ENCODE results near the gene CDH4.
"Not testable (repeated sequence)": the region's sequence is repeated elsewhere in the genome, so short reads cannot be mapped to it uniquely, and the experiment has no call there.

The CDH4 gene

DNA sequence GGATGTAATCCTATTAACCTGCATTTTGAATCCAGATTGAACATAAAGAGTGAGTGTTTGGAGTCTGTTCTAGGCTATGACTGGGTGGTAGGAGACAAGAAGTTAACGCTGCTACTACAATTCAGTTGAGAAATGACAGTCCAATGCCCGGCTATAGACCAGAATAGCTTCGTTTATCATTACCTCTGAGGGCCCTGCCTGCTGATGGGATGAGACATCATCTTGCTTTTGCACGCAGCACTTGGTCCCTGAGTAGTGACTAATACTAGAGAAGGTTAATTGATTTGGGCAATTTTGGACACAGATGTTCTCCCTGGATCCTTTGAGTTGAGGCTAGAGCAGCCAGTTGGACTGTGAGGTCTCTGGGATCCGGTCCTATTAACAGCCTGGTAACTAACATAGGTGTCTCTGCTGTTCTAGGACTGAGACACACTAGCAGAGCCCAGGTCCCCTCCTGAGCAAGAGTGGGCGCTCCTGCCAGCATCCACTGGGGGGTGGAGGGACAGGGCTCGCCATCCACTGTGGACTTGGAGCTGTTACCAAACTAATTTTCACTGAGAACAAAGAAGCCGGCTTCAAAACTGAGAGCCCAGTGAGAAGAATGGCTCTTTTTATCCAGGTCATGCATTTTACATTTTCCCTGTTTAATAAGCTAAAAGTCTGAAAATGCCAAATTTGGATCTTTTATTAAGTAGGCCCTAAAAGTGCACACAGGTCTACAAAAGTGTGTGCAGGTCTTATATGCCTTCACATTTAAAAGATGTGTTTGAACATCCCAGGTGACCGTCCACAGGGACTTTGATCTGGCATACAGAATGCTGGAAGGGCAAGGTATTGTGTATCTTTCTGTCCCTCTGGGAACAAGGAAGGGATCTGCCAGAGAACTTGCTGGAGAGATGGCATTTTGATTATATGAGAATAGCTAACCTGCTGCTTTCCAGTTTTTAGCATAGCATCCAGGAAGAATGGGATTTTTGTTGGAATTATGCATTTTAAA, 212.5 kb downstream of the CDH4 start:
- no peak for DNase-seq

DNA sequence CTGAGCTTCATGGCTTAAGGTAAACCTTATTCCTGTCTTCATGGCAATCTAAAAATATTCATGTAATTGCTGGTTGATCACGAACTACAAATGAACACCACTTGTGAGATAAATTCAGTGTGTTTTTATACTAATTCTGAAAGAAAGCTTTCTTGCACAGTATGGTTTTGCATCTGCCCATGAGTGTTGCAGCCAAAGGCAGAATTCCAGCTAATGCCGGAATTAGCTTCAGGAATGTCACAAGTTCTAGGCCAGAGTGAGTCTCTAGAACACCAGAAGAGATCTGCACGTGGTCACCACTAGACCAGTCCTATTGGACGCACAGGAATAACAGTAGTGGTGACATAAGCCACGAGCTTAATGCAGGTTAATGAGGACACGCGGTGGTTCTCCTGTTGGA, 223.7 kb downstream of the CDH4 start:
- no peak for DNase-seq

DNA sequence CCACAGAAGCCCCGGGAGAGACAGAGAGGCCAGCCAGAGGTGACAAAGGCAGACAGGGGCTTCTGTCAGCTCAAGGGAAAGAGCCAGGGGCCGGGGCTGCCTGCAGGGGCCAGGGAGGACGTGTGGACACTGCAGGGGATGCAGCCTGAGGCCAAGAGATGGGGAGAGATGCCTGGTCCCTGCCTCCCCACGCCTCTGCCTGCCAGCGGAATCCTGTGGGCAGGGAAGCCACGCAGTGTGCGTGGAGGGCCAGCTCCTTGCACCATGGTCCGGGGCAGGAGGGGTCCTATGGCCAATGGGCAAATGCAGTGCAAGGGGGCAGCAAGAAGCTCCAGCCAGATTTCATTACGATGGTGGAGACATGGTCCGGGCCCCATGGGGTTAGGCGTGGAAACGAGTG, 224.9 kb downstream of the CDH4 start:
- DNase-seq = no peak

DNA sequence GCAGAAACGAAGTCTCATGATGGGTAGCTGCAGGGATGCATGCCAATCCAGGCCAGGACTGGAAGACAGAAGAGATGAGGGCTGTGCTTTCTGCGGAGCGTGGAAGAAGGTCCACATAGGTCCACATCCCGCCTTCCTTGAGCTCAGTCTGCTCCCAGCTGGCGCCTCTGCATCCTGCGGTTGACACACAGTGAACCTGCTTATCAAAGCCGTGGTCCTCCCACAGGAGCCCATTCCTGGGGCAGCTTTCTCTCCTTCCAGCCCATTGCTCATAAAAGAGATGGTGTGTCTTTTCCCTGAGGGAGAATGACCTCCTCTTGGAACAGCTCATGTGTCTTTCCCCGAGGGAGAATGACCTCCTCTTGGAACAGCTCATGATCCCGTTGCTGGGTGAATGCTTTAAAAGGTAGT, 225.4 kb downstream of the CDH4 start:
- no peak for DNase-seq

DNA sequence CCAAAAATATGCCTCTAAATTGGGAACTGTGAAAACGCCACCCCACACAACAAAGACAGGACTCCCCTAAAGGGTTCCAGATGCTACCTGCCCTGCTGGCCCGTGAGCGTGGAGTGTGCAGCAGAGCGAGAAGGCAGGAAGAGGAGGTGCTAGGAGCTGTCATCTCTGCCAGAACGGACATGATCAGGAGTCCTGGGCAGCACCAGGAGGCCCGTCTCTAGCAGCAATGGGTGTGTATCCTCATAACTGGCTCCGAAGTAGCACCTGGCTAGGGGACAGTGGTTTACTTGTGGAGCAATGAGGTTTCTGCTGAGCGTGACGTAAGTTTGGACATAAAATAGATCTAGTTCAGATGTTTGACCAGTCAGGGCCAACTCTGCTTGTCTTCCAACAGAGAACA, 226.0 kb downstream of the CDH4 start:
- peak; percentile 60 for DNase-seq

DNA sequence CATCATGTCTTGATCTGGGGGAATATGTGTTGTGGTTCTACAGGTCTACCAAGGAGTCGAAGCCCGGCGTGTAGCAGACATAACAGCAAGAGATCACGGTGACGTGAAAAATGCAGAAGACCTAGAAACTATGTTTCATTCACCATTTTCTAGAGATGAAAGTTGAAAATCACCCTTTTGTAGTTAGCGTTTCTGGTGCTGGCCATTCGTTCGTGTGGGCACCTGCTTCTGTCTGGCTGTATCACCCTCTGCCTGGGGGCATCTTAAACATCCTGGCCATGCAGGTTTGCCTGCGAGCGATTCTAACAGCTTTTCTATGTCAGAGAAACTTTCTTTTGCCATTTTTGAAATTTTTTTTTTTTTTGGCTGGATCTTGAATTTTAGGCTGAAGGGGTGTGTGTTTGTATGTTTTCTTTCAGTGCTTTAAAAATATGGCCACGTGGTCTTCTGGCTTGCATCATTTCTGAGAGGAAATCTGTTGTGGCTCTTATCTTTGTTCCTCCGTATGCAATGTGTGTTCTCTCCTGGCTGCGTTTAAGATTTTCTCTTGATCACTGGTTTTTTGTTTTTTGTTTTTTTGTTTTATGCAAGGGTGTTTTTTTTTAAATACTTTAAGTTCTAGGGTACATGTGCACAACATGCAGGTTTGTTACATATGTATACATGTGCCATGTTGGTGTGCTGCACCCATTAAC, 226.7 kb downstream of the CDH4 start:
- DNase-seq = no peak

DNA sequence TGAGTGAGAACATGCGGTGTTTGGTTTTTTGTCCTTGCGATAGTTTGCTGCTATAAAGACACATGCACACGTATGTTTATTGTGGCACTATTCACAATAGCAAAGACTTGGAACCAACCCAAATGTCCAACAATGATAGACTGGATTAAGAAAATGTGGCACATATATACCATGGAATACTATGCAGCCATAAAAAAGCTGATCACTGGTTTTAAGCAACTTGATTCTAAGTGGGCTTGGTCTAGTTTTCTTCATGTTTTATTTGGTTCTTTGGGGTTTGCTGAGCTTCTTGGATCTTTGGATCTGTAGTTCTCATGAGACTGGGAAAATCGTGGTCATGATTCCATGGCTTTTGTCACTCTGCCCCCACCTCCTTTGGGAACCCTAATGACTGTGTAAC, 227.4 kb downstream of the CDH4 start:
- not testable (repeated sequence) for DNase-seq

DNA sequence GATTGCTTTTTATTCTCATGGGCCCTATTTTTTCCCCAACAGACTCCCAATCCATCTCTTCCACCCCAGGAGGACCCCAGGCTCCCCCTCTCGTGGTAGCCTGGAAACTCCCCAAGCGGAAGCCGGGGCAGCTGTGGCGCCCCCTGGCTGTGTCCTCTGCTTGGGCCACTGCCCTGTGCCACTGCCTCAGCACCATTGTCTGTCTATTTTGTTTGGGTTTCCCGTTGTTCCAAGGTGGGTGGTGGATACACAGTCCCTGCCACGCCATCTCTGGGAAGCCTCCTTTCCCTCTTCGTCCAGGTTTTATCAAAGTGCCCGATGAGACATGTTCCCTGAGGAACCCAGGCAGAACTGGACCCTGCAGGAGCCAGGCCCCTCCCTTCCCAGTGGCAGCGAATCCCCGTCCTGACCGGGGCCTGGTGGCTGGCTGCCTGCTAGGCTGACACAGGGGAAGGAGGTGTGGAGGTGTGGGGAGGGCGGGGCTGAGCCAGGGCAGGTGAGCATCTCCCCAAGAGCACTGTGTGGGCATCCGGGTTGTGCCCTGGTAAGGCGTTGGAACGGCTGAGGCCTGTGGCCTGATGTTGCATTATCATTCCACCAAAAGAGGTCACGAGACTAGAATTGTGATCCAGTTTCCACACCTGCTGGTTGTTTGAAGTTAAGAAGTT, 228.2 kb downstream of the CDH4 start:
- peak; percentile 61 for DNase-seq

DNA sequence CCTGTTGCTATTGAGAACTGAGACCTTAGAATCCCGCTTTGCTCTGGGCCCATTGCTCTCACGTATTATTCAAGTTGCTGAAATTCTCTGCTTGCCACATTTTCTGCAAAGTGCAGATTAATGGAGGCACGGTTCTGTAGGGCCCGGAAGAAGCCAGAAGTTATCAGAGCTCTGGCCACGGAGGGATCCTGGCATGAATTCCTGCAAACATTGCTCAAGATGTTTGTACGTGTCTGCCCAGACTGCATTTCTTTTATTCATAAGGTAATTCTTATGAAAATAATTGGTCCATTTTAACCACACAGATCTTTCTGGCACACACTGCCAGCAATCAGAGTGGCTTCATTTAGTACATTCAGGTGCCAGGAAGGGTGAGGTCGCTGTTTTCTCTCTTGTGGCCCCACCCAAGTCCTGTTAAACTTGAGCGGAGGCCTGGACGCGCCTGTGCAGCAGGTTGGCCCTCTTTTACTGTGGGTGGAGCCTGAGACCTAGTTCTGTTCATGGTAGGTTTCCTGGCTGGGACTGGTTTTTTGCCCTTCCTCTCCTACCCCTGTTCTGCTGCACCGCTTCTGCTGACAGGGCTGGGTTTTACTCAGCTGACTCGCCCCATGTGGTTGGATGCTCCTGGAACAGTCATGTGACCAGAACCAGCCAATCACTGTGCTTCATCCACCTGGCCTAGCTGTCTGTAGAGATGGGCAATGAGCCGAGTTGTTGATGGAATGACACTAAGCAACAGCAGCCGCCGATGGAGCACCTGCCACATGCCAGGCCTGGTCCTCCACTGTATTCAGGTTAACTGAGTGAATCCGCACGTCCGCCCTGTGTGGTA, 230.2 kb downstream of the CDH4 start:
- DNase-seq = peak; percentile 89

DNA sequence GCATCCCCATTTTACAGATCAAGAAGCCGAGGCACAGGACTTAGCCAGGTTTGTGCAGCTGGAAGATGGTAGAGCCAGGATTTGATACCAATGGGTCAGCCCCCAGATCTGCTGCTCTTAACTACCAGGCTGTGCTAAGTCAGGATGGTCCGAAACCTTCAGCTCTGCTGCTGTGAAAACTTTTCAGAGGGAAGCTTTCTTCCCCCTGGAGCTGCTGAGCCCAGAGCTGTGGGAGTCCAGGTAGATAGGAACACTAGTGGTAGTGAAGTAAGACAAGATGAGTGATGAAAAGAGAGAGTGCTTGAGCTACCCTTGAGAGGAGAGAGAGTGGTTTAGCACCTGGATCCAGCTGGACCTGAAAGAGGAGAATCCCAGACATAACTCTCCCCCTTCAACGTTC, 230.8 kb downstream of the CDH4 start:
- DNase-seq = no peak

DNA sequence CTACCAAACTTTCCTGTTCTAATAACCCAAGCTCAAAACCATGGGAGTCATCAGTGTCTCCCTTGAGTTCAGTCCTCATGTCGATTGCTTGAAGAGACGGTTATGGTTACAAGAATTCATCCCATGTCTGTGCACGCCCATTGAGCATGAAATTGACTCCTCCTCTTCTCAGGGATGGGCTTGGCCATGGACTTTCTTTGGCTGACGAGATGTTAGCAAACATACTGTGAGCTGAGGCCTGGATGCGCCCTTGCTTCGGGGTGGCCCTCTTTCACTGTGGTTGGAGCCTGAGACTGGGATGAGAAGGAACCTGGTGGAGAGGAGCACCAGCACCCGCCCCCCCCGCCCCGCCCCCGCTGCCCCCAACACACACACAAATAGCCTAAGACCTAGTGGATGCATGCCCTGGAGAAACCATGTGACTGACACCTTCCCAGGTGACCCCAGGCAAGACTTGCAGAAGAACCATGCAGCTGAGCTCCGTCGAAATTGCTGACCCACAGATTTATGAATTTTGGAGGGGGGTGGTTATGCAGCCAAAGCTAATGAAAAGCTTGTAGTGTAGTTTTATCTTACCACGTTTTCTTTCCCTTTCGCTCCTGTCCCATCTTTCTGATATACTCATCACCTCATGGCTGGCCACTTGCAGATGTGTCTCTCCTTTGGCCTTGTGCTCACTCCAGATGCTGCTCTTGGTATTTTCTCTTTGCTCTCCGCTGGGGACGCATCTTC, 231.4 kb downstream of the CDH4 start:
- DNase-seq = no peak

DNA sequence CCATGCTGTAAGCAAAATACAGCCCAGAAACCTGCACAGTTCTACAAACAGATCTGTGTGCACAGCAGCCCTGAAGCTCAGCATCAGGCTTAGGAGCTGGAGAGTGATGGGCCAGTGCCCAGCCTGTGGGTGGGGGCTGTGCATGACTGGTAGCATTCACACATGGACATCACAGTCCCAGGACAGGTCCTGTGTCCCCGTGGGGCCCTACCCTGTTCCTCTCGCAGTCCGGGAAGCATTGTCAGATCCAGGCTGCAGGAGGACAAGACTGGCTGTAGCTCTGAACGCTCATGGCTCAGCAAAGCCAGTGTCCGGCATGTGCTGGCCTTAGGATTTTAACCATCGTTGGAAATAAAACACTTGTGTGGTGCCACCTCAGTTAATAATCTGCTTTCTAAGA, 234.1 kb downstream of the CDH4 start:
- no peak for DNase-seq

DNA sequence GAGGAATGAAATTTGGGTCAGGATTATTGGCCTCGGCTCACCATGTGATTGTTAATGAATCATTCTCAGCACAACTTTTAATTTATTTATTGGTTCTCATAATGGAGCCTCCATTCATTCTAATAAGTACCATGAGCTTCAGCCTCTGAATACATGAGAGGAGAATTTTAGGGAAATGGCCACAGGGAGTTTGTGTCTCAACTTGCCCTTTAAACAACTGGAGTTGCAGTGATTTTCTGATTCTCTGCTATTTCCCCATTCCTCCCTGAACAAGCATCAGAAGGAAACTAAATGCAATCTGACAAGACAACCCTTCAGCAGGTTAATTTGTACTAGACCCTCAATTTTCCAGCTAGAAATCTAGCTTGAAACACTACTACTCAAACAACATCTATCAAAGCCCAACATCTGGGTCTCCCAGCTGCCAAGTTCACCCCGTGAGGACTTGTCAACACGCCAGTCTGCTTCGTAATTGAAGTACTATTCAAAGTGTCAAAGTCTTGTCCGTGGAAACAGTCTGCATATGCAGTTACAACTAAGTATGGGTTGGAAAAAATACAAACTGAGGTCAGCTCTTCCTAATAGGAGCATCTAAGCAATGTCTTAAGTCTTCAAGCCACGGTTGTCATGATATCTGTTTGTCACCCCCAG, 235.4 kb downstream of the CDH4 start:
- DNase-seq = no peak

DNA sequence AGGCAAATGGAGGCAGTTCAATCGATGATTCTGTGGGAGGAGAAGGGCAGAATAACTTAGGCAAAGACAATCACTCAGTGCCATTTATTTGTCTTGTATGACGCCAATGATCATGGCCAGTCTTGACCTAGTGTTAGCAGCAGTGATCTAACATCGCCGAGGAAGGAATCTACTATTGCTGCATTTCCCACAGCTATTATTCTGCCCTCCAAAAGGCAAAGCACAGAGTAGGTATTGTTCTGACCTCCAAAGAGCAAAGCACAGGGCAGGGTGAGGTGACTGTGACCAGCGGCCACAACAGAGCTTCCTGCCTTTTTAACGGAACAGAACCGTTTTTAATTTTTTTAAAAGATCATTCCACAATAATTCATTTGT, 235.9 kb downstream of the CDH4 start:
- no peak for DNase-seq

DNA sequence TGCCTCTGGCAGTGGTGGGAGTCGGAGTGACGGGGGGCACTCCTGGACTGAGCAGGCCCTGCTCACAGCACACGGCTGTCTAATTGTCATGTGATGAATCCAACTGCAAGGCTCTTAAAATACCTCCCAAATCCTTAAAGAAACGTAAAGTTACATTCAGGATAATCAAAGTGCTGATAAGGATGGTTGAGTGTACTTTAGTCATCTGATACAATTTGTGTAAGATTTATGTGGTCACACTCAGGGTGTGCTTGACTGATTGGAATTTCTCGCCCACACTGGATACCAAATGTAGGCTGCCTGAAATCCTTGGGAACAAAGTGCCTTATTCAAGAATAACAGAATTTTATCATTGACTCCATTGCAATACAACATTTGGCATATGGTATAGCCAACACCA, 238.7 kb downstream of the CDH4 start:
- DNase-seq = no peak

DNA sequence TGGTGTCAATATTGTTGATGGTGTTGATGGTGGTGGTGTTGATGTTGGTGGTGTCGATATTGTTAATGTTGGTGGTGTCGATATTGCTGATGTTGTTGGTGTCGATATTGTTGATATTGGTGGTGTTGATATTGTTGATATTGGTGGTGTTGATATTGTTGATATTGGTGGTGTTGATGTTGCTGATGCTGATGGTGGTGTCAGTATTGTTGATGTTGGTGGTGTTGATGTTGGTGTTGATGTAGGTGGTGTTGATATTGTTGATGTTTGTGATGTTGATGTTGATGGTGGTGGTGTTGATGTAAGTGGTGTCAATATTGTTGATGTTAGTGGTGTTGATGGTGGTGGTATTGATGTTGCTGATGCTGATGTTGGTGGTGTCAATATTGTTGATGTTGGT, 240.0 kb downstream of the CDH4 start:
- no peak for DNase-seq

DNA sequence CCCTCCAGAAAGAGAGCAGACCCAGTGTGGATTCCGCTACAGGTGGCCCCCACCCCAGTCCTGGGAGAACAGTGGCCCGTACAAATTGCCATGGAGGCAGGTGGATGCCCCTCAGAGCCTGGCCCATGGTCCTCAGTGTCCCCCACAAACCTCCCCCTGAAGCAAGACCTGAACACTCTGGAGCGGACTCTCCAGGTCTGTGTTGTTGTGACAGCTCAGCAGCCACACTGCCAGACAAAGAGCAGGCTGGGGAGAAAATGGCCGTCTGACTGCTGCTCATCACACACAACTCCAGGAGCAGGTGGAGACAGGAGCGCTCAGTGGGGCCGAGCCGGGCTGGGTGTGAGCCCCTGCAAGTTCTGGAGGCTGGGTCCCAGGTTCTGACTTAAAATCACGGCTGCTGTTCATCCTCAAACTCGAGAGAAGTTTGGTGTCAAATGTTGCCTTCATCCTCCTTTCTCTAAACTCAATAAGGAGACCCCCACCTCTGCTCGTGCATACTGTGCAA, 241.8 kb downstream of the CDH4 start:
- no peak for DNase-seq

DNA sequence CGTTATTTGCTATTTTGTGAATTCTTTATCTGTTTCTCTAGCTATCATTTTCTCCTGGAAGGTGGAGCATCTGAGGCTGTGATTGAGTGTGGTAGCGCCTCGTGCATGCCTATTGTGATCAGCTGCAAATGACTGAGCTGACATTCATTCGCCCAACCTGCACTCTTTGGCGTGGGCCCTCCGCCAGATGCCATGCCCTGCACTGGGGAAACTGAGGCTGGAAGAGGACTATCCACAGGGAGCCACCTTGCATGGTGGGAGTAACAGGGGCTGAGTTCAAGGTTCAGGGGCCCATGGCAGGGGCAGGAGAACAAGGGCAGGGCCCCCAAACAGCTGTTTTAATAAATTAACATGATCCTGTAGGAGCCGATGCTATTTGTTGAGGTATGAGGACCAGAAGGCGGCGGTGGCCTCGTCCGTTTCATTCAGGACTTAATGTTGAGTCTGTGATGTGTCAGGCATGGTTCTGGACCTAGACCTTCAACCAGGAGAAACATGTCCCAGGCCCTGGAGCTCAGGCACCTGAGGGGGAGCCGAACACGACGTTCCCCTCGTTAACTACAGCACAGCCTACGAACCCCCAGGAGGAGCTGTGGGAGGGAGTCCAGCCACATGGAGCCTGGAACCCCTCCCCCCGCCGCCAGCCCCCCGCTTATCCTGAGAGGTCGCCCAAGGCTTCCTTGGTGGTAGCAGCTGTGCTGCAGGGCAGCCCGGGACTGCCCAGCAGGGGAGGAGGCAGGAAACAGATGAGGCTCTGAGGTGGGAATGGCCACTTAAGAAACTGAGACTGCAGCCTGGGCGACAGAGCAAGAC, 242.9 kb downstream of the CDH4 start:
- DNase-seq = no peak

DNA sequence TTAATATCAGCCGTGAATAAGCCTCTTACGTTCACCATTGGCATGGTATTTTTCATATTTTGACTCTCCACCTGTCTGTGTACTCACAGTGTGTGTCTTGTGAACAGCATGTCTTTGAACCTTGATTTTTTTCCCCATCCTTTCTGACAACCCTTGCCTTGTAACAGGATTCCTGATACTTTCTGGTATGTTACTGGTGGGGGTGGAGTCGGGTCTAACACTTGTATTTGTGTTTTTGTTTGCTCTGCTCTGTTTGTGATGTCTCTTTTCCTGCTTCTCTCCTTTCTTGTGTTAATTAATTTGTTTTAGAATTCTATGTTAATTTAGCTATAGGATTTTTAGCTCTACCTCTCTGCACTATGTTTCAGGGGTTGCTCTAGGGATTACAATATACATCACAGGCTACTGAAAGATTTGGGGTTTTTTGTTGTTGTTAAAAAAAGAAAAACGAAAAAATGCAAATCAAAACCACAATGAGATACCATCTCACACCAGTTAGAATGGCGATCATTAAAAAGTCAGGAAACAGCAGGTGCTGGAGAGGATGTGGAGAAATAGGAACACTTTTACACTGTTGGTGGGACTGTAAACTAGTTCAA, 245.1 kb downstream of the CDH4 start:
- DNase-seq = no peak

Measured in RPMI8226 (cell line).